ENCODE results near the gene CHST11.

Gene CHST11

GRCh38 chr12:104723895-104724294 is 267.1 kb downstream of the CHST11 start:
- no peak for TF ChIP-seq ZNF354C (tag by site-specific recombination; IDR thresholded peaks at IDR 0.05; ENCODE audit: borderline replicate concordance, low read depth)
- TF ChIP-seq FEZF1 (tag by site-specific recombination; IDR thresholded peaks at IDR 0.05): peak; percentile 52
- no peak for TF ChIP-seq ZNF585B (tag by site-specific recombination; IDR thresholded peaks at IDR 0.05)
- TF ChIP-seq OSR2 (tag by site-specific recombination; IDR thresholded peaks at IDR 0.05): peak; percentile 76
- no peak for TF ChIP-seq PRDM2 (tag by site-specific recombination; IDR thresholded peaks at IDR 0.05; ENCODE audit: borderline replicate concordance)
- TF ChIP-seq ZNF280D (tag by site-specific recombination; IDR thresholded peaks at IDR 0.05): no peak
- TF ChIP-seq ZSCAN5A (tag by site-specific recombination; IDR thresholded peaks at IDR 0.05): no peak
- TF ChIP-seq ZNF529 (tag by site-specific recombination; IDR thresholded peaks at IDR 0.05; ENCODE audit: insufficient replicate concordance): no peak
- no peak for TF ChIP-seq ZNF132 (tag by site-specific recombination; IDR thresholded peaks at IDR 0.05; ENCODE audit: borderline replicate concordance)
- no peak for TF ChIP-seq GLIS2 (tag by site-specific recombination; IDR thresholded peaks at IDR 0.05)
- TF ChIP-seq PBX3 (CRISPR knock-in tag; IDR thresholded peaks at IDR 0.05): no peak
- no peak for TF ChIP-seq ZNF830 (tag by site-specific recombination; IDR thresholded peaks at IDR 0.05; ENCODE audit: low read depth)
- no peak for TF ChIP-seq ZNF324 (tag by site-specific recombination; IDR thresholded peaks at IDR 0.05)
- no peak for TF ChIP-seq ELK4 (IDR thresholded peaks at IDR 0.05; ENCODE audit: borderline replicate concordance, low read depth, low read length)
- TF ChIP-seq ZBTB17 (tag by site-specific recombination; IDR thresholded peaks at IDR 0.05): no peak
- no peak for TF ChIP-seq ZNF449 (tag by site-specific recombination; IDR thresholded peaks at IDR 0.05)
- H3K9me3 ChIP-seq (ENCODE audit: control insufficient read depth, insufficient read depth, low read depth, low read length): no peaks in the 10 kb centered on the region
- H3K36me3 ChIP-seq (ENCODE audit: control insufficient read depth in 2 of 2, insufficient read depth in 1 of 2, low read length in 2 of 2): no peaks in the 10 kb centered on the region
- no peak overlapping the region for H3K27ac ChIP-seq (ENCODE audit: extremely low read depth, low read depth, low read length)
- H3K4me1 ChIP-seq (ENCODE audit: control insufficient read depth, insufficient read depth, low read length): peaks cover 10% of the 10 kb centered on the region
- ChIA-PET POLR2A (no interaction called here), CTCF (interaction anchor here (1.0 kb wide), 1 partner anchor 10 kb away, joined by 3 read pairs; no protein-coding TSS in a partner anchor)
- H3K4me3 ChIP-seq (ENCODE audit: low read depth, low read length): no peak overlapping the region

Measured in HEK293 (cell line).